Vagina (tissue), 2 donors: Measurements from ENCODE around the gene RNF214.
A peak's percentile ranks its signal among the peaks of the same experiment; 100 is the strongest.

Source experiments
- POLR2A ChIP-seq, 2 donors: fragments of 450-650 bp; IDR thresholded peaks; one replicate each; pipeline ENCODE4 v1.6.1; 2017; ENCODE audit warnings: antibody characterized with exemption in 2 of 2, mild to moderate bottlenecking in 2 of 2, moderate library complexity in 2 of 2
- TF ChIP-seq, protein P1 (sequence below), 3 experiments: fragments of 450-650 bp in 2 of 3; fragments of 200-600 bp in 1 of 3; sonication (generic) in 1 of 3; IDR thresholded peaks; one replicate each; pipeline ENCODE4 v1.5.1; 2017 to 2019; ENCODE audit warnings: antibody characterized with exemption in 3 of 3, mild to moderate bottlenecking in 2 of 3, moderate library complexity in 2 of 3

DNA sequence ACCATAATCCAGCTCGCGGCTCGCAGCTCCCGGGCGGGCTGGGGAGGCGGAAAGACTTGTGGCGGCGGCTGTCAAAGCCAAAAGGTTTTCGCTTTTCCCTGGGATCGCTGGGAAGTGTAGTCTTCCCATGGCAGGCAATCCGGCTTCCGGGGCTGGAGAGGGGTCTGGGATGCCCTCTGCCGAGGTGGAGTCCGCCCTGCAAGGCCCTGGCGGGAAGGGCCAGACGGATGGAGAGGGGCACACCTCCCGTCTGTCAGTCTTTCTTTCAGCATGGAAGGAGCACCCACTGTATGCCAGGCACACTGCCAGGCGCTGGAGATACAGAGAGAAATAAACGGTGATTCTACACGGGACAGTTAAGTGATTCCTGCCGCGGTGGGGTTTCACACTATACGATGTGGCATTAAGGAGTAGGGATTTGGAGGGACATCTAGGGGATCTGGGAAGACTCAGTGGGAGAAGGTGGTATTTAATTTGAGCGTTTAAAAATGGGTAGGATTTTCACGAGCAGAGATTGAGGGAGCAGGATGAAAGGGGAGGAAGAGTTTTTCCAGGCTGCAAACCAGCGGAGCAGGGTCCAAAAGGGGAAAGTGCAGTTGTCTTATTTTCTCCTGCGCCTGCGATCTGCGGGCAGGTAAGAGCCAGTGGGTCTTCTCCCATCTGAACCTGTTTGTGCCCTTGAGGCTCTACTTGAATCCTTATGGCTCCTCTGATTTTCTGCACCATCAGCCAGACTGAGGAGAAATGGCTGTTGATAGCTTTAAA, 83.9 kb downstream of the RNF214 start, which contains the start of gene BACE1:
- TF ChIP-seq, protein P1, sequence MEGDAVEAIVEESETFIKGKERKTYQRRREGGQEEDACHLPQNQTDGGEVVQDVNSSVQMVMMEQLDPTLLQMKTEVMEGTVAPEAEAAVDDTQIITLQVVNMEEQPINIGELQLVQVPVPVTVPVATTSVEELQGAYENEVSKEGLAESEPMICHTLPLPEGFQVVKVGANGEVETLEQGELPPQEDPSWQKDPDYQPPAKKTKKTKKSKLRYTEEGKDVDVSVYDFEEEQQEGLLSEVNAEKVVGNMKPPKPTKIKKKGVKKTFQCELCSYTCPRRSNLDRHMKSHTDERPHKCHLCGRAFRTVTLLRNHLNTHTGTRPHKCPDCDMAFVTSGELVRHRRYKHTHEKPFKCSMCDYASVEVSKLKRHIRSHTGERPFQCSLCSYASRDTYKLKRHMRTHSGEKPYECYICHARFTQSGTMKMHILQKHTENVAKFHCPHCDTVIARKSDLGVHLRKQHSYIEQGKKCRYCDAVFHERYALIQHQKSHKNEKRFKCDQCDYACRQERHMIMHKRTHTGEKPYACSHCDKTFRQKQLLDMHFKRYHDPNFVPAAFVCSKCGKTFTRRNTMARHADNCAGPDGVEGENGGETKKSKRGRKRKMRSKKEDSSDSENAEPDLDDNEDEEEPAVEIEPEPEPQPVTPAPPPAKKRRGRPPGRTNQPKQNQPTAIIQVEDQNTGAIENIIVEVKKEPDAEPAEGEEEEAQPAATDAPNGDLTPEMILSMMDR (IDR thresholded peaks at IDR 0.05) = peak in 2 of 3 experiments; percentile 8 to 24
- no peak for TF ChIP-seq POLR2A (IDR thresholded peaks at IDR 0.05)
